Stimulated activated naive CD4-positive, alpha-beta T cell (primary cell): ENCODE results near the gene PSMG4.
"Not testable (repeated sequence)": the region's sequence is repeated elsewhere in the genome, so short reads cannot be mapped to it uniquely, and the experiment has no call there.

Experiments
- DNase-seq, 6 experiments: peaks; one replicate each; lab custom pipeline; 2025; lab: John Stamatoyannopoulos, UW

Gene PSMG4

DNA sequence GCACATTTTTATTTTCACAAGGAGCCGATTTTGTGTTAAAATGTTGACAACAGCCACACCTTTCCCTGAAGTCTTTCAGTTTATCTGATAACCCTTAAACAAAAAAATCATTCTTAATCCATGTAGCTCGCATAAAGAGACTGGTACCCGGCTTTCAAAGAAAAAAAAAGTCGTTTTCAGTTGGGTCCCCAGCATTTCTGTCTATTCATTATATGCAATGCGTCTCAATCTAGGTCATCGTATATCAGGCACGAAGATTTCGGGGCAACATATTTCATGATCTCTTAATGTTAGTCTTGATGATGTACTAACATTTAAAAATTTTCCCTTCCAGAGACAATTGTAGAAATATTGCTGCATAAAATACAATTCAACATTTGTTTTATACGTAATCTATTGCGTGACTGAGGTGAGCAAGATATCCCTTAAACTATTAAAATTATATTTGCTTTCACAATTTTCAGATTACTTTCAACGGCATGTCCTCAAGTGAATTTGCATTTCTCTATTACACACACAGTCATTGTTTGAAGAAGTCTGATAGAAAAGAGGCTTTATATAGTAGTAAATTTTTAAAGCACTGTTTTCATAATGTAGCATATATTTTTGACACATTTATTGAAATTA, 28.4 kb upstream of the PSMG4 start:
- DNase-seq = no peak

DNA sequence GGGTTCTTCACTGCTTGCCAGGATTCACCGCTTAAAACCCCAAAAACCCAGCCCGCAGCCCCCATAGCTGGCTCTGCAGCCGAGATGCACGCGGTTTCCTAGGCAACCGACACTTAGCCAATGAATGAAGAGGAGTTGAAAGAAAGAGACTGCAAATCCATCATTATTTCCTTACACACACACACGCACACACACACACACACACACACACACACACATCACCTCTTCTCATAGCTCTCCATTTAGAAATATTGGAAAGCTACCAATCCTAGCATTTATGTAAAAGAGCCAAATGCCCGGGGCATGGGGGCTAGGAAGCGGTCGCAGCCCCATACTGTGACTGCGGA, 27.9 kb upstream of the PSMG4 start:
- DNase-seq = peak in 1 of 6 experiments; percentile 11

DNA sequence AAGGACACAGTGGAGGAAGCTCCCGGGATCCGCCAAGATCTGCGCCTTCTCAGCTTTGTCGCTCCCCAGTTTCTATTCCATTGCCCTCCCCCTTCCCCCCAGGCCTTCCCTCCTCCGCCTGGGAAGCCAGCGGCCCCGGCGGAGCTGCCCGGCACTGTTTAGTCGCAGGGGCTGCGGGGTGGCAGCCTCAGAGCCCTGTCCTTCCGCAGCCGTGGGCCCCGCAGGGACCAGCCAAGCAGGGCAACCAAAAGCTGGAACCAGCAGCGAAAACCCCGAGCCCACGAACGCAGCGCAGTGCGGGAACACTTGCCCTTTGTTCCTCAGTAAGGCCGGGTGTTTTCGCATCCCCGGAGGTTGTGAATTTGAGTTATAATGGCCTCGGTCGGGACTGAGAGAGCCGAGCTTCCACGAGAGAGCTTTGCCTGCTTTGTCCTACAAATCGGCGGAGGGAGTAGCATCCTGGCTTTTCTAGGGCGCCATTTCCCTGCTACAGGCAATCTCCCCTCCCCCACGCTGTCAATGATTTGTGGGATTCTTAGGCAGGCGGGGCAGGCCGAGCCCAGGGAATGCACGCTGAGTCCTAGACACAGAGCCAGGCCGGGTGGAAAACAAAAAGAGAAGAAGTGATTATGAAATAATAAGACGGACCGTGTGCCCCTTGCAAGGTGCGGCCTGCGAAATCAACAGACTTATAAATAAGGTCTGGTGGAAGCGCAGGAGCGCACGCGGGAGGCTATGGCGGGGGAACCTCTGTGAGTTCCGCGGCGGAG, 27.3 kb upstream of the PSMG4 start:
- peak in 2 of 6 experiments; percentile 12 to 37 for DNase-seq

DNA sequence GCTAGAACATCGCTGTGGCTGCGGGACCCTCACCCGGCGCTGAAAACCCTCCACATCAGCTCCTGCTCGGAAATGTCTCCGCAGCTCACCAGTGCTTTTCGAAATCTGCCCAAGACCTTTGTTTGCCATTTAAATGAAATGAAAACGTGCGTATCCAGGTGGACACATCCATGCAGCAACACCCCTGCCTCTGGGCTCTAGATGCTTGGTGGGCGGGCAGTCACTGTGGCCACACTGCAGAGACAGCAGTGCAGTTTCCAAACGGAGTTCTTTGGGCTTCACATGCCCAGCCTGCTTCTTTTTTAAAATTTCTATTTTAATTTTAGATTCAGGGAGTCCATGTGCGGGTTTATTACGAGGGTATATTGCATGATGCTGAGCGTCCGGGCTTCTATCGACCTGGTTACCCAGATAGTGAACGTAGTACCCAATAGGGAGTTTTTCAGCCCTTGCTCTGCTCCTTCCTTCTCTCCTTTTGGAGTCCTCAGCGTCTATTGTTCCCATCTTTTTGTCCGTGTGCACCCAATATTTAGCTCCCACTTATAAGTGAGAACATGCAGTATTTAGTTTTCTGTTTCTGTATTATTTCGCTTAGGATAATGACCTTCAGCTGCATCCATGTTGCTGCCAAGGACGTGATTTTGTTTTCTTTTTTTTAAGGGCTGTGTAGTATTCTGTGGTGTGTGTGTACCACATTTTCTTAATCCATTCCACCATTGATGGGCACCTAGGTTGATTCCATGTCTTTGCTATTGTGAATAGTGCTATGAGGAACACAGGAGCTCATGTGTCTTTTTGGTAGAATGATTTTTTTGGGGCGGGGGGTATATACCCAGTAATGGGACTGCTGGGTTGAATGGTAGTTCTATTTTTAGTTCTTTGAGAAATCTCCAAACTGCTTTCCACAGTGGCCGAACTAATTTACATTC, 26.5 kb upstream of the PSMG4 start:
- peak in 1 of 6 experiments; percentile 7 for DNase-seq

DNA sequence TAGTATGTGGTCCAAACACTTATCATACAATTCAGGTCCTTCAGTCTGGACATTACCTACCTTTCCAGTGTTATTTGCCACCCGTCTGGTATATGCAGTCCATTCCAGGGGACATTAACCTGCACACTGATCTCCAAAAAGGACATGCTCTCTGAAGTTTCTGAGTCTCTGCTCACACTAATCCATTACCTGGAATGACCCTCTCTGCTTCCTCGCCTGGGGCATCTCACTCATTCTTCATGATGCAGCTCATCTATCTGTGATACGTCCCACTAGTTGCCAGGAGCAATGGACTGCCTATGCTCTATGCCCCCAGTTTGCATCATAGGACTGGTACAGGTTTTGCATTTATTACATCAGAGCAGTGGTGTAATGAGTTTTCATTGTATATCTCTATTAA, 25.4 kb upstream of the PSMG4 start:
- DNase-seq = no peak

DNA sequence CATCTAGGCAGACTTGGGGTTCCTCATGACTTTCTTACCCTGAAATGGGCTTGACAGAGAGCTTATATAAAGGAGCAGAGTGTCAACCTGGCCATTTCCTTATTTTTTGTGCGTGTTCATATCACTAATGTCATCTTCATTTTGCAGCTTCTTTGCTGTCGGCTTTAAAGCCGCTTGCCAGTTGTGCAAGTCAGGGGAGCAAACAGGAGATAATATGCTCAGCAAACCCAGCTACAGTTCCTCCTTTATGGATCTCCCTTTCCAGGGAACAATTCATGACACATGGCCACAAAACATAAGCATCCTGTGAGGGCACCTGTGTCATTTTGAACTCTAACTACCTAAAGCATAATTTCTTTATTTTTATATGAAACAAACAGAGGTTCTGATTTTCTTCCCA, 24.8 kb upstream of the PSMG4 start:
- no peak for DNase-seq

DNA sequence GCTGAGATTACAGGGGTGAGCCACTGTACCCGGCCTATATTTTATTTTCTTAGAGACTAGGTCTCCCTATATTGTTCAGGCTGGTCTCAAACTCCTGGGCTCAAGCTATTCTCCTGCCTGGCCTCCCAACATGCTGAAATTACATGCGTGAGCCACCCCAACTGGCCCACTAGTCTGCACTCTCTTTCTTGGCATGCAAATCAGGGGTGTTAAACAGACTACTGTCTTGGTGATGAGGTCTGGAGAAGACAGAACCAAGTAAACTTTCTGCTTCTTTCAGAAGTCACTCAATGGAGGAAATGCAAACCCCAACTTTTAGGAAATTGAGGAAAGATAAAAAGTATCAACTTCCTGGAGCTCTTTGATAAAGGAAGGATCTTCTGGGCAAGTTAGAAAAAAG, 23.3 kb upstream of the PSMG4 start:
- no peak for DNase-seq

DNA sequence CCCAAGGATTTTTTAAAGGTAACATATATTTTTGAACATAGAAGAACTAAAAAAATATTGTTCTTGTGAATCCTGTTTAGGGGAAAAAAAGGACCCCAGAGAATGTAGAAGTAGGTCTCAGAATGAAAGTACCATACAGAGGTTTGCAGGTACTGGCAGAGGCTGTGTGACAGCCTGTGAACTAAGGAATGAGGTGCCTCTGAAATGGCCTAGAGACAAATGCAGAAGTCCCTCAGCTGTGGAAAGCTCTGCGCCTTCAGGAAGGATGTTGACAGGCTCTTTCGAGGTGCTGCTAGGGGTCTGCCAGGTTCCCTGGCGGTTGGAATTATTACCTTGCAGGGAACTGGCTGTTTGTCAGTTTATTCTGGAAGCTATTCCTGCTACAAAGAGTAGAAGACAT, 22.7 kb upstream of the PSMG4 start:
- no peak for DNase-seq

DNA sequence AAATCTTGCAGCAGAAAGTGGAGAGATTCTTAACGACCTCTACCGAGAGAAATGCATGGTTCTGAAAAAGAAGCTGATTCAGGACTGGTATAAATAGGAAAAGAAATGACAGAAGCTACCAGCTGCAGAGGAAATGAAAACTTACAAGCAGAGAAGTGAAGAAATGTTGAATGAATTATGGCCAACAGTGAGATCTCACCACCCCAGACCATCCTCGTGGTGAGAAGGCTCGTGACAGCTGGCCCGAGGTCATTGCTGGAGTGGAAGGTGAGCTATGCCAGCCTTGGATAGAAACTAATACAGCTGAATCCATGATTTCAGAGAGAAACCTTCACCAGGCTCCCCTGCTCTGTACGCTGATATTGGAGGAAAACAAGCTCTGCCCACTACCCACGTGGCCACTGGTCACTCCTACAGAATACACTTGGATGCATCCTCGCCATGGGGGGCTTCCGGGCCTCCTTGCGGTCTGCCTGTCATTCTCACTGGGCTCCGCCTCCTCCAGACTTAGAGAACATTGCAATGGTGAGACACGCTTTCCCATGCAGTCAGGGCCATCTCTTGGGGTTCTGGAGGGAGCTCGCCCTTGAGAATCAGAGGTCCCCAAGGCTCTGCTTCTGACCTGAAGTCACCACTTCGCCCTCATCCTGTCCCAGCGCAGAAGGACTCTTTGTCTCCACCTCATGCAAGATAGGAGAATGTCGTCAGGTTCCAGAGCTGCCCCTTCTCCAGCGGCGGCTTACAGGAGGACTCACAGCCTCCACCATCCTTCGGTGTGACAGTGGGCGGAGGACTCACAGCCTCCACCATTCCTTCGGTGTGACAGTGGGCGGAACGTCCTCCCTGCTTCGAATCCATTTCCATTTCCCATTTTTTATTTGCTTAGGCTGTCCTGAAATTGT, 20.7 kb upstream of the PSMG4 start:
- DNase-seq = no peak

DNA sequence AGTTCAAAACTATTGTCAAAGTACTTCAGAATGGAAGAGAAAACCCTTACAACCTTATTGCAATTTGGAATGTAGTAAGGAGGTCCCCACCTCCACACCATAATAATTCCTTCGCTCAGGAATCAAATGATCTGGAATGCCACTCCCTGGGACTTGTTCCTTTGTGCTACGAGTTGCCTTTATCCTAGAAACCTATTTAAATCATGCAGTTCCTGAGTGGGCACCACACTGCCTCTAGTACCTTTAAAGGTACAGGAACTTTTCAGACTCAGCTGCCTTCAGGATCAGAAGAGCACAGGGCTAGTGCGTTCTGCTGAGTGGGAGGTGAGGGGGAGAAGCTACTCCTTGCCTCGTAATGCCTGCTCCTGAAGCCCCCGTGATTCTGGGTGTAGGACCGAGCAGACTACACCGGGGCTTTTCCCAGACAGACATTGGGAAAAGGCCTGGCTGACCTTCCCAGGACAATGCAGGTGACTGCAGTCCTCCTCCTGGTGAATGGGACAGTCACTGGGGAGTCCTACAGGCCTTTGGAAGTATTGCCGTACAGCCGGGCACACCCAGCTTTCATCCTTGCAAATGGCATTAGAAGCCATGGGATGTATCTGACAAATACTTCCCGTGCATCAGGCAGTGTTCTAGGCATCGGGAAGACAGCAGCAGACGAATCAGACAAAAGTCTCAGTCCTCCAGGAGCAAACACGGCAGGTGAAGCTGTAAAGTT, 19.5 kb upstream of the PSMG4 start:
- no peak for DNase-seq

DNA sequence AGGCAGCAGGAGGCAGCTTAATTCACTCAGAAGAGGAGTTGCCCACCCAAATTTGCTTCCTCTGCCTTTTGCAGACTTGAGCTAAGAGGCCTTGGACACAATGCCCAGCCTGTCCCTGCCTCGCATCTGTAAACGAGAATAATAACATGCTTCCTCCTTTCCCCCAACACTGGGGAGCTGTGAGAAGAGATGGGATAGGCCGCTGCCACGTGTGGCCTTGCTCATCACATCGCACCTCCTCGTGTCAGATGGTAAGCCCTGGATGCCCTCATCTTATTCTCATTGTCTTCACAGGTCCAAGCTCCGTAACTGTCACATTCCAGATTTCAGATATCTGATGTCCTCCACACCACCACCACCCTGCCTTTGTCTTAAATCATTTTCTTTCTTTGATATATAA, 18.2 kb upstream of the PSMG4 start:
- no peak for DNase-seq

DNA sequence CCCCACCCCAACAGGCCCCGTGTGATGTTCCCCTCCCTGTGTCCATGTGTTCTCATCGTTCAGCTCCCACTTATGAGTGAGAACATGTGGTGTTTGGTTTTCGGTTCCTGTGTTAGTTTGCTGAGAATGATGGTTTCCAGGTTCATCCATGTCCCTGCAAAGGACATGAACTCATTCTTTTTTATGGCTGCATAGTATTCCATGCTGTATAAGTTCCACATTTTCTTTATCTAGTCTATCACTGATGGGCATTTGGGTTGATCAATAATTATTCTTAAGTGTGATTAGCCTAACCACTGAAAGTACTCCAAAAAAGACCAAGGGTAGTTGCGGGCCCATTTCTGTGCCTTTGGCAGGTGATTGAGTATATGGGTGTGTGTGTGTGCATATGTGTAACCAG, 17.0 kb upstream of the PSMG4 start:
- not testable (repeated sequence) for DNase-seq

DNA sequence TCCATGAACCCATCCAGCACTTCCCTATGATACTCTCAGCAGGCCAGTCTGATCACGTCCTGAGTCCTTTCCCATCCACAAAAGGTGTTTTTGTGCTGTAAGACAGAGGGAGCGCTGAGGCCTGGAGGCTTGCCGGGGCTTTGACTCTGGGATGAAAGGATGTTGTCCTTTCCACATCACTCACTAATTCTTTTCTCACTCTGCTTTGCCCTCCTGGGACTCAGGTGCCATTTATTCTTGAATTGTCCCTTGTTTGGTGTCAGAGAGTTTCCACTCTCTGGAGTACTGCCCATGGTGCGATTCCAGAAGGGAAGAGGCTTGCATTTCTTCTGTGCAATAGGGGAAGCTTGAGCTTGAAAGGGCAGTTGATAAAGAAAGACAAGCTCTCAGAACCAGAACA, 16.0 kb upstream of the PSMG4 start:
- DNase-seq = no peak

DNA sequence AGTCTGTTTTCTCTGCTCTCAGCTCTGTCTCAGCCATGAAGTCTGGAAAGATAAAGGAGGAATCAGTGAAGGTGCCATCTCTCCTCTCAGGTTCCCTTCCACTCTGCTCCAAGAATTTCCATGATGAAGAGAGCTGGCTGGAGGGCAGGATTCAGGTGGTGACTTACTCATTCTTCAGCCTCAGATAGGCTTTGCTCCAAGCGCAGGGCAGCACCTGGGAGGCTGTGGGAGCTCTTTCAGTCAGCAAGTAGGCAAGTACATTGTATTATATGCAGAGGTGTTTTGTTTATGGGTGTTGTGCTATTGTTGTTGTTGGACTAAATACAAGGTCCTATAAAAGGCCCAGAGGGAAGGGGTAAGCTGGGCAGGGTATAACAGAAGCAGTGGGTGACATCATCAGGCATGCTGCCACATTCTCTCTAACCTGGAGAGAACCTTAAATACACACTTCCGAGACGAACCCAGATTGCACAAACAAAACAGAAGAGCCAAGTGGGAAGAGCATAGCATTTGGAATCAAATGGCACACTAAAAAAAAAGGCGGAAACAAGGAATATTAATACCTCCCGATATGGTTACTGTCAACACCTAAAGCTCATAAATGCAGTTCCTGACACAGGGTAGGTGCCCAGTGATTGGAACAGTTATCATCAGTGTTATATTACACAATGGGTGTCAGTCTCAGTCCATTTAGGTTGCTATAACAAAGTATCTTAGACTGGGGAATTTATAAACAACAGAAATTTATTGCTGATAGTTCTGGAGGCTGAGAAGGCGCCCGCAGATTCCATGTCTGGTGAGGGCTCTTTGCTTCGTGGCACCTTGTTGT, 14.5 kb upstream of the PSMG4 start:
- DNase-seq = no peak

DNA sequence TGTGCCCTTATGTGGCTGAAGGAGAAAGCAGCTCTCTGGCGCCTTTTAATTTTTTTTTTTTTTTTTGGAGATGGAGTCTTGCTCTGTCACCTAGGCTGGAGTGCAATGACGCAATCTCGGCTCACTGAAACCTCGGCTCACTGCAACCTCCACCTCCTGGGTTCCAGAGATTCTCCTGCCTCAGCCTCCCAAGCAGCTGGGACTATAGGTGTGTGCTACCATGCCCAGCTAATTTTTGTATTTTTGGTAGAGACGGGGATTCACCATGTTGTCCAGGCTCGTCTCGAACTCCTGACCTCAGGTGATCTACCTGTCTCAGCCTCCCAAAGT, 13.9 kb upstream of the PSMG4 start:
- not testable (repeated sequence) for DNase-seq

DNA sequence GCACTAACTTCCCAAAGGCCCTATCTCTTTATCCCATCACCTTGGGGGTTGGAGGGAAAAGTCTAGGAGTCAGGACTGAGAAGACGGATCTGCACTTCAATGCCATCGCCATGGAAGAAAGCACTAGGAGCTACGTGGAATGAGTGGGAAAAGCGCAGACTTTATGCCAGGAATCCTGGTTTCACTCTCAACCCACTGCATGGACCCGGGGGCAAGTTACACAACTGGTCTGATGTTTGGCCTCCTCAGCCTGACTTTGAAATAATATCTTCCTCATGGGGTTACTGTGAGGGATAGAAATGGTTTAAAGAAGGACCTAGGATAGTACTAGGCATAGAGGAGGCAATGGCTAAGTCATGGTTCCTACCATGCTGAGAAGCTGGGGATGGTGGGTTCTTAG, 13.5 kb upstream of the PSMG4 start:
- DNase-seq = no peak

DNA sequence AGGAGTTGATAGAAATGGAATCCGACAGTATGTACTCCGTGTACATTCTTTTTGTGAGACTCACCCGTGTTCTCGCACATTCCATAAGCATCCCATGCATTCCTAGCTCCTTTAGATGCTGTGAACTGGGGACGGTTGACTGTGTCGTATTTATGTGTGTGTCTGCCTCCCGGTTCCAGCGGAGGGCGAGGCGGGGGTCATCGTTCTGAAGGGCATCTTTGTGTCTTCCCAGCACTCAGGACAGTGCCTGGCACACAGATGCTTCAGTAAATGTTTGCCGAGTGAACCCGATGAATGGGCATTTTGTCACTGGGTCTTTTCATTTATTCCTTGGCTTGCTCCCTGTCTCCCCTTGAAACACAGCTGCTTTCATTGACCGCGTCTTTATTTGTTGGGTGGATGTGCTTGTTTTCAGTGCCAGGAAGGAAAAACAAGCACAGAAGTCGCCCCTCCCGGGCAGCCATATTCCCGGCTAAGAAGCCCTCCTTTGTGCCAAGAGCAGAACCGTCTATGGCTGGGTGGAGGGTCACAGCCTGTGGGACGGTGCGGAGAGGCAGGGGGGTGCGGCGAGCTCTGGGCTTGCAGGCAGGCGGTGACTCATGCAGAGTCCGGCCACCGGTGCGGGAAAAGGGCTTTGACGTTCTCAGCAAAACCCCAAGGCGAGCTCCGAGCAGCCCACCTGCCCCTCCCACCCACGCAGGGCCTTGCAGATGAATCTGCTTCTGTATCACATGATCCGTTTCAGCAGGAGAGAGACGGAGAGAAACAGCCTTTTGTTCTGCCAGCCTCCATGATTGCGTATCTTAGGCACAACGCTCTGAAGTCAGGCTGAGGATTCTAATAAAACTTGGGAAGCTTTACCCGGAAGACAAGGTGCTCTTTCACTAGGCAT, 11.2 kb upstream of the PSMG4 start:
- DNase-seq = no peak

DNA sequence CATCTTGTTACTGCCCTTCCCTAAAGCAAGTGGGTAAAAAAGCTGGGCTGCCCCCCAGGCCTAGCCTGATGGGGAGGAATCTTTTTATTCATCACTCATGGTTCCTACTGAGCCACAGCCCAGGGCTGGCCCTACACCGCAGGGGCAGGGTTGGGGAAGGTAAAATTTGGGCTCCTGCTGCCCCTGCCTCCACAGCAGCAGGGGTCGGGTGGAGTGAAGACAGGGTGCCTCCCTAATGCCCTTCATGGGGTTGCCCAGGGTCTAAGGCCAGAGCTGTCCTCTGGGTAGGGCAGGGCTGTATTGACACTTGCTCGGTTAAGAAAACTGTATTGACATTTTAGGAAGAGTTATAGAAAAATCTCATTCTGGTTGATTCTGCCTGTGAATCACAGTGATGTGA, 8.9 kb upstream of the PSMG4 start:
- no peak for DNase-seq

DNA sequence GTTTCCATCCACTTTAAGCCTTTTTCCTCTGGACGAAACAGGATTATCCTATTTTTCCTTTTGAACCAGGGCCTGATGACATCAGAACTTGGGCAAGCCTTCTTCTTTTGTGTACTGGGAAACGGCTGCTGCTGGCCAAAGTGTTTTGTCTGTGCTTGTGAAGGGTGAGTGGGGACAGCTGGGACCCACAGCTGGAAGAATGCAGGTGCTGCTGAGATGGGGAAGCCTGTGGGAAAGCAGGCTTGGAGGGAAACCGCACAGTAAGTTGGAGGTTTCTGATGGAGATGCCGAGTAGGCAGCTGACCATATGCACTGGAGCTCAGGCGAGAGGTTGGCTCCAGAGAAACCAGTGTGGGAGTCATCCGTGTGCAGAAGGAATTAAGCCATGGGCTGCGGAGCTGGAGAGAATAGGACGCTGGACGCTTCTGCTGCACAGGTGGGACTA, 8.5 kb upstream of the PSMG4 start:
- no peak for DNase-seq
